Right lung (tissue), 5 donors: Measurements from ENCODE around the gene FGD6. TPM values are rescaled to one million over a fixed set of nuclear protein-coding genes. Genes with fewer than 3 reads are reported as not detected.

Source experiments
- polyA plus RNA-seq, 5 donors: library from polyadenylated mRNA; unstranded; fragments of 120-200 nt; gene quantifications; one replicate each; pipeline versions ENCODE4 v1.2.1 to v1.2.3, GENCODE V29; 2013; ENCODE audit warnings: inconsistent platforms in 1 of 5, low replicate concordance in 1 of 5; ENCODE audit not compliant: insufficient read length in 5 of 5, insufficient read depth in 1 of 5

FGD6 gene
- polyA plus RNA-seq, 5 donors = 9.5 to 19.9 (median 15.7) TPM

Other genes with a start within 250 kb of the FGD6 start
- 10 to 100 TPM; 77.5 to 92.4 (median 91.8) TPM for gene NDUFA12, start 213.8 kb downstream of the FGD6 start, polyA plus RNA-seq
- 100 to 1,000 TPM in 1 of 5 donors, 10 to 100 TPM in 4; 55.2 to 103 (median 86.1) TPM for gene NR2C1, start 143.8 kb downstream of the FGD6 start, polyA plus RNA-seq
- 100 to 1,000 TPM in 3 of 5 donors, 10 to 100 TPM in 2; 60.4 to 118 (median 101) TPM for gene VEZT, start 340 bp upstream of the FGD6 start, polyA plus RNA-seq